ENCODE results near the gene MYL4. TPM values are rescaled to one million over a fixed set of nuclear protein-coding genes. Genes with fewer than 3 reads are reported as not detected.
"Not testable (repeated sequence)": the region's sequence is repeated elsewhere in the genome, so short reads cannot be mapped to it uniquely, and the experiment has no call there.

MYL4 gene
- total RNA-seq, 1 donor from 2014 or later = 1.8 TPM

DNA sequence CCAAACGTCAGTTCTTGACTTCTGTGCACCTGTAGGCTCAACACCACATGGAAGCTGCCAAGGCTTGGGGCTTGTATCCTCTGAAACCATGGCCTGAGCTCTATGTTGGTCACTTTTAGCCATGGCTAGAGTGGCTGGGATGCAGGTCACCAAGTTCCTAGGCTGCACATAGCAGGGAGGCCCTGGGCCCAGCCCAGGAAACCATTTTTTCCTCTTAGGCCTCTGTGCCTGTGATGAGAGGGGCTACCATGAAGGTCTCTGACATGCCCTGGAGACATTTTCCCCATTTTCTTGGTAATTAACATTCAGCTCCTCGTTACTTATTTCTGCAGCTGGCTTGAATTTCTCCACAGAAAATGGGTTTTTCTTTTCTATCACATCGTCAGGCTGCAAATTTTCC is 59.8 kb downstream of the MYL4 start:
- DNase-seq (ENCODE audit: extremely low read depth, low read depth, low spot score) = not testable (repeated sequence)

DNA sequence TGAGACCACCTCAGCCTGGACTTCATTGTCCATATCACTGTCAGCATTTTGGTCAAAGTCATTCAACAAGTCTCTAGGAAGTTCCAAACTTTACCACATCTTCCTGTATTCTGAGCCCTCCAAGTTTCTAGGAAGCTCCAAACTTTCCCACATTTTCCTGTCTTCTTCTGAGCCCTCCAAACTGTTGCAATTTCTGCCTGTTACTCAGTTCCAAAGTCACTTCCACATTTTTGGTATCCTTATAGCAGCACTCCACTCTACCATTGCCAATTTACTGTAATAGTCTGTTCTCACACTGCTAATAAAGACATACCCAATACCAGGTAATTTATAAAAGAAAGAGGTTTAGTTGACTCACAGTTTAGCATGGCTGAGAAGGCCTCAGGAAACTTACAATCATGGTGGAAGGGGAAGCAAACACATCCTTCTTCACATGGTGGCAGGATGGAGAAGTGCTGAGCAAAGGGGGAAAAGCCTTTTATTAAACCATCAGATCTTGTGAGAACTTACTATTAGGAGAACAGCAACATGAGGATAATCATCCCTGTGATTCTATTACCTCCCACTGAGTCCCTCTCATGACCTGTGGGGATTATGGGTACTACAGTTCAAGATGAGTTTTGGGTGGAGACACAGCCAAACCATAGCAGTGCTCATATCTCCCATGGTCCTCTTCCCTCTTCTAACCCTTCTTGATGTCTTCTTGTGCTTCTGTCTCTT is 60.6 kb downstream of the MYL4 start:
- DNase-seq (ENCODE audit: extremely low read depth, low read depth, low spot score) = not testable (repeated sequence)

DNA sequence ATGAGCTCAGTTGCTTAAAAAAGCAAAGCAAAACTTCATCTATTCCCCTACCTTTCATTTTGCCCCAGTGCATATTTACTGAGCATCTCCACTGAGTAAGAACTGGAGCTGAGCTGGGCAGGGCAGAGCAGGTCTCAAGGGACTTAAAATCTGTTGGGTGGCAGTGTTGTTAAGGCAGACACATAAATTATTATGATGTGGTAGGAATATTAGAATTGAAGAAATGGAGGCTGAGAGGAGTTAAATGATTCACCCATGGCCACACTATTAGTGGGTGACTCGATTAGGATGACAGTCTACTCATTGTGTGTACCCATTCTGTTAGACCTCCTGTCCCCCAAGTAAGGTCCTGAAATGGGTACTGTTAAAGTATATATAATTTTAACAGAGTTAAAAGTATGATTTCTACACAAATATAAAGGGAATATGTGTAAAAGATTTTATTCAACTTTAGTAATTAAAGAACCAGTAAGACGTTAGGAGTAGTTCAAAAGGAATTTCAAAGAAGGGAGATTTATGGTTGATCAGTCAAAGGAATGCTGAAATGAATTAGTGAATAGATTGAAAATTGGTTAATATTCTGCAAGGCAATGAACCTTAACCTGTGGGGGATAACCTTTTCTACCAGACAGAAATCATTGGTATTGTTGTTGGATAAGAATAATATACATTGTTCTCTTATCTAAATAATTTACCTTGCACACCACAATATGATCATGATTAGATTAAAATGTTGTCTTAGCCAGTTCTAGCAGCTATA is 62.0 kb downstream of the MYL4 start:
- no peak for DNase-seq (ENCODE audit: extremely low read depth, low read depth, low spot score)

DNA sequence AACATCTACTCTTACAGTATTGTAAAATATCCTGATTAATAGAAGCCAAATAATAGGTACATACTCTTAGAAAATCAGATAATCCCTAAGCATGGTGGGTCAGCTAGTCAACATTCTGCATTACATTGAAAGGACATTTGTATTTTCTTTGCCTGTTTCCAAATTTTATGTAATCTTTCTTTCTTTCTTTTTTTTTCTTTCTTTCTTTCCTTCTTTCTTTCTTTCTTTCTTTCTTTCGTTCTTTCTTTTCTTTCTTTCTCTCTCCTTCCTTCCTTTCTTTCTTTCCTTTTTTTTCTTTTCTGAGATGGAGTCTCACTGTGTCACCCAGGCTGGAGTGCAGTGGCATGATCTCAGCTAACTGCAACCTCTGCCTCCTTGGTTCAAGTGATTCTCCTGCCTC is 63.3 kb downstream of the MYL4 start:
- DNase-seq (ENCODE audit: extremely low read depth, low read depth, low spot score) = no peak

DNA sequence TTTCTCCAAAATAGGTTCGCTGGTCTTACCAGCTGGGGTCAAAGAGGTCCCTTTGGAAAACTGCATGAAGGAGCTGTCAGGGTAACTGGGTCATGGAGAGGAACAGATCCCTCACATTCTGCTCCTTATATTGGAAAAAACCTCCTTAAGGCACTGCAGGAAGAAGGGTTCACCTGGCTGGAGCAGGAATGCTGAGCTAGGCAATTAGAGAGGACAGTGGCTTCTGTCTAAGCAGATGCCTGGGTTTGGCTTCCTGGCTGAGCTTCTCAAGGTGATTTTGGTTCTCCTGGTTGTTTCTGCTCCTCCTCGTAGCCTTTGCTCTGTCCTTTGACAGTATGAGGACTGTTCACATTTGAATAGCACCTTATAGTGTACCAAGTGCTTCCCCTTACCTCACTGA is 64.1 kb downstream of the MYL4 start:
- no peak for DNase-seq (ENCODE audit: extremely low read depth, low read depth, low spot score)

Other genes starting within 250 kb of the MYL4 start
- gene RPRML, start 230.1 kb upstream of the MYL4 start, total RNA-seq = not detected in 2 replicates
- gene CDC27, start 20.1 kb upstream of the MYL4 start, total RNA-seq = 74.9 and 80.3 TPM in 2 replicates
- 111 and 185 TPM in 2 replicates for gene ITGB3, start 44.5 kb downstream of the MYL4 start, total RNA-seq
- 3.2 and 5.3 TPM in 2 replicates for gene EFCAB13, start 114.6 kb downstream of the MYL4 start, total RNA-seq